Inferior parietal cortex (tissue), 1 donor: ENCODE data around the gene ARHGAP10.
"Not testable (repeated sequence)": the region's sequence is repeated elsewhere in the genome, so short reads cannot be mapped to it uniquely, and the experiment has no call there.

ENCODE experiments used
- DNase-seq: peaks from one replicate; pipeline ENCODE4 v3.0.0-alpha.2; 2016; ENCODE audit errors: extremely low spot score

The ARHGAP10 gene

DNA sequence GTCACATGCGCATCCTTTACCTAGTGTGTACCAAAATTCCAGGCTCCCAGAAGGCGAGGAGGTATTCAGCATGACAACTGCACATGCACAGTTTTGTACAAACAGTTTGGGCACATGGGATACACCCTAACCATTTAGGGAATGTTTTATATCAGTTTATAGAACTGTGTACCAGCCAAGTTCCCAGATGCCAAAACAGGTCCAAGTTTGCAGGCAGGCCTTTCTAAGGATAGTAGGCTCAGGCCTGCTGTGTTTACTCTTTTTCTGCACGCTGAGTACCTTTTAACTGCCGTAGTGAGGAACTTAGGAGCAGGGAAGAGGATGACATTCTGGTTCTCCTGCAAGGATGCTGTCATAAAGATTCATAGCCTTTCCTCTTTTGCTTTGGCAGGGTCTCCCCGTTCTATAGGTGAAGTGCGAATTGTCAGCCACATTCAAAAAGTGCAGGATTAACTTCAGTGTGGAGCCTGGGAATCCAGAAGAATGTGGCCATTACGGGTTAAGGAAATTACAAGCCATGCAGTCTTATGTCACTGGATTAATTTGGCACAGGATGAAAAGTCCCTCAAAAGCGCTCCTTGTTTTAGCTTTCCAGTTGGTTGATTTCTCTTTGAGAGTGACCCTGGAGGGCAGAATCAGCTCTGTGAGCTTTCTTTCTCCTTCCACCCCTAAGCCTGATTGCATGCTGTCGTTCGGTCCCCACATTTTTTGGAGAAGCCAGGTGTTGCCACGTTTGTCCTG, 259.8 kb downstream of the ARHGAP10 start:
- no peak for DNase-seq

DNA sequence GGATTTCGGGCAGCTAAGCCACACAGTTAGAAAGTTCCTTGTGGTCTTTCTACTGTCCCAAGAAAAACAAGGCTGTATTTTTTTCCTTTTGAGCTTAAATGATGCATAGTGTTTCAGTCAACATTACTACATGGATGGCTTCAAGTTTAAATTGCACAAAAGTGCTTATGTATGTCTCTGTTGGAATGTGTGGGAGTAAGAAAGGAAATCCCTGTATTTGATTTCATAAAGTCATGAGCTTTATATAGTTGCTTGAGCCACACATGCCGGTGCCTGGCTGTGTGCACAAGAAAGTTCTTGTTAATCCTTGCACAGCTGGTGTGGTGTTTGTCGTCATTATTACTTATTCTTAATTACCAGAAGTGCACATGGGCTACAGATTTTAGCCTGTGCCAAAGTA, 262.2 kb downstream of the ARHGAP10 start:
- no peak for DNase-seq

- no peak for DNase-seq
Observed at GRCh38 chr4:147994491-147995385, 262.9 kb downstream of the ARHGAP10 start.

- no peak for DNase-seq
Observed at GRCh38 chr4:147996859-147997258, 265.0 kb downstream of the ARHGAP10 start.

GRCh38 chr4:148000038-148000437, 268.1 kb downstream of the ARHGAP10 start:
- not testable (repeated sequence) for DNase-seq

DNA sequence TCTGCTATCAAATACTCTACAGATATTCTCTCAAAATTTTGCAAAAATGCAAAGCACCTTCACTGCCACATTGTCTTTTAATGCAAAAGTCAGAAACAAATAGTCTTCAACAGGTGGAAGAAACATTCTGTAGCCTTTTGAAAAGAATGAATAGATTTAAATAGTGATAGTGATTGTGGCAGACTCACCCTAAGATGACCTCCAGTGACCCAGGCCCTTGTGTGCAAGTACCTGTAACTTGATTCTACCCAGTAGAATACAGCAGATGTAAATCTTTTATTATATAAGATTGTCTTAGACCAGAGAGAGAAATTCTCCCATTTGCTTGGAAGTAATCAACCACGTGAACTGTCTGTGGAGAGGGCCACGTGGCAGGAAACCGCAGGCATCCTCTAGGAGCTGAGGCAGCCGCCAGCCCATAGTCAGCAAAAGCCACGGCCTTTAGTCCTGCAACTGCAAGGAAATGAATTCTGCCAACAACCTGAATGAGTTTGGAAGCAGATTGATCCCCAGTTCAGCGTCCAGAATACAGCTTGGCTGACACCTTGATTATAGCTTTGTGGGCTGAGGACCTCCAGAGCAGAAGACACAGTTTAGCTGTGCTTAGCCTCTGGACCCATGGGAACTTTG, 272.5 kb downstream of the ARHGAP10 start:
- no peak for DNase-seq

DNA sequence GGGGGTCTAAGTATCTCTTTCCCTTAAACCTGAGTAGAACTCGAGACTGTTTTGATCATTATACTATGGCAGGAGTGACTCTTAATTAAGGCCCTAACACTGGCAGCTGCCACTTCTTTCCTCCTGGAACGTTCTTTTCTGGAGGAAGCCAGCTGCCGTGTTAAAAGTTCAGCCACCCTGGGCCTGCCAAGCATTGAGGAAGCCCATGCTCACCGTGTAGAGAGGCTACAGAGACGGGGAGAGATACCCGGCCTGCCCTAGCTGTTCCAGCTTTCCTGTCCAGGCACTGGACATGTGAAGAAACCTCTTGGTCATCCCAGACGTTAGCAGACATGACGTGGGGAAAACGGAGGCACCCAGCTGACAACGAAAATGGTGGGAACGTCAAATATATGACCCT, 274.1 kb downstream of the ARHGAP10 start:
- no peak for DNase-seq

- DNase-seq = no peak
Observed at GRCh38 chr4:148007314-148007760, 275.4 kb downstream of the ARHGAP10 start.

DNA sequence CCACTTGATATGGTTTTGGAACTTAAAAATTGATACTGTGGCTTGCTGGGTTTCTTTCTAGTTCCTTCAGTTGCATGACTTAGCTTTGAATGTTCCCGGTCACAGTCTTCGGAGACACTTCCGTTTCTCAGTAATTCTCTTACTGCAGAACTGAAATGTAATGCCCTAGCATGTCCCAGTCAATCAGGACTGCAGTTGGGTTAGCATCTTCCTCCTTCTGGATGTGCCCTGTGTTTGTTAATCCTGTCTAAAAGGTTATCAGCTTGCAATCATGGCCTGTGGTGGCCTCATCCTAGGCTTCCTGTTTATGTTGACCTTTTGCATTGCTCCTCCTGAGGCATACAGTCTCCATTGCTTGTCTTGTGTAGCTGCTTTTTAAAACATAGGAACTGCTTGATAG, 275.9 kb downstream of the ARHGAP10 start:
- DNase-seq = no peak

- DNase-seq = no peak
Observed at GRCh38 chr4:148015058-148015457, 283.2 kb downstream of the ARHGAP10 start.

DNA sequence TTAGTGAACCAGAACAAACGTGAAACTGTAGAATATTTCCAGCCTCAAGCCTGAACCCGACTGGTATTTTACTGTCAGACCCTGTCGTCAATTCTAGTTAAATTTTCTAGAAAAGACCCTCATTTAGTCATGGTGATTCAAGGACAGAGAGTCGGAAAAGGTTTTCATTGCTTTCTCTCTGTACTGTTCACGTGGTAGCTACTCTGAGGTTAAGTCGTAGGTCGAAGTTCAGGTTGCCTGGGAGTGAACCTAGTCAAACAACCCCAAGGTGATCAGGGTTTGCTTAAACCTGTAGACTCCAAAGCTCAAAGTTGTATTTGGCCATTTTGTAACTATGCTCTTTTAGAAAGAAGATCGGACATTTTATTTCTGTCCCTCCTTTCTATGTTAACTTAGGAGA, 283.6 kb downstream of the ARHGAP10 start:
- DNase-seq = no peak

DNA sequence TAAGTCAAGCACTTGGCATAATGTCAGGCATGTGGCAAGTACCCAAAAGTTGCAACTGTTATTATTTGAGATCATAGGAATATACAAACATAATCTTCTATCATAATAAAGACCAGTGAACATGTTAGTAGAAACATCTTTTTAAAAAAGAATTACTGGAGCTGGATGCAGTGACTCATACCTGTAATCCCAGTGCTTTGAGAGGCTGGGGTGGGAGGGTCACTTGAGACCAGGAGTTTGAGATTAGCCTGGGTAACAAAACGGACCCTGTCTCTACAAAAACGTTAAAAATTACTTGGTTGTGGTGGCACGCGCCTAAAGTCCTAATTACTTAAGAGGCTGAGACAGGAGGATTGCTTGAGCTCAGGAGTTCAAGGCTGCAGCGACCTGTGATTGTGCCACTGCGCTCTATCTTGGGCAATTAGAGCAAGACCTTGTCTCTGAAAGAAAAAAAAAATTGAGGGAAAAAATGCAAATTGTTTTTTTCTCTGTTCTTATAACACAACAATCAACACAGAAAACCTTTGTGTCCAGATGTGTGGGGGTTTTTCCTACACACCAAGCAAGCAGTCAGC, 284.3 kb downstream of the ARHGAP10 start:
- DNase-seq = no peak

DNA sequence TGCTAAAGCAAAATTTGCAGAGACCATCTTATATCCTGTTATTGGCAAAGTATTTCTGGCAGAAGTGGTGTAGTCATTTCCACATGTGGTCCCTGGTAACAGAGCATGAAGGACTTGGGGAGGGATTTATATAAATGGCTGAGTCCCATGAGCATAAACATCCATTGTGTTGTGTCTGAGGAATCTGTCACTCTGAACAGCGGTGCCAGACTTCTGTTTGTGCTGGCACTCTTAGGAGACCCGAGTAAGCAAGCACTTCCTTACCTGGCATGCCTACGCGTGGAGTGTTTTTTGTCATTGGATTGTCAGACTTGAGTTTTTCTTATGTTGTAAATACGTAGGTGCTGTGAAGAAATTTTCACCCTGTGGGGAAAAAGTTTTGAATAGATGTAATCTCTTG, 285.9 kb downstream of the ARHGAP10 start:
- no peak for DNase-seq

DNA sequence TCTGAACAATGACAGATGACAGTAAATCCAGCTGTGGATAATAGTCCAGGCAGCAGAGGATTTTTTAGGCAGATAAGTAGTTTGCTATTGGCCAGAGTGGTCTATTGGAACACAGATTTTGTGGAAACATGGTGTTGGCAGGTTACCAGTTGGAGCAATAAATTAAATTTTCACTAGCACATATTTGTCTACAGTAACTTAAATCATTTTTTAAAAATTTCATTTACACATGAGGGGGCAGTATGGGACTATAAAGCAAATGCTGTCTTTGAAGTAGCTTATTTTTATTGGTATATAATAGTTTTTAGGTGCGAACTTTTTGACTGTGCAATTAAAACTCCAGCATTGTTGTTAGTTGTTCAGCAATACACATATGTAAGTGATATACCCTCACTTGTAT, 289.8 kb downstream of the ARHGAP10 start:
- DNase-seq = no peak

GRCh38 chr4:148022975-148023374, 291.1 kb downstream of the ARHGAP10 start:
- DNase-seq = no peak

- DNase-seq = no peak
Observed at GRCh38 chr4:148023512-148024181, 291.8 kb downstream of the ARHGAP10 start.

DNA sequence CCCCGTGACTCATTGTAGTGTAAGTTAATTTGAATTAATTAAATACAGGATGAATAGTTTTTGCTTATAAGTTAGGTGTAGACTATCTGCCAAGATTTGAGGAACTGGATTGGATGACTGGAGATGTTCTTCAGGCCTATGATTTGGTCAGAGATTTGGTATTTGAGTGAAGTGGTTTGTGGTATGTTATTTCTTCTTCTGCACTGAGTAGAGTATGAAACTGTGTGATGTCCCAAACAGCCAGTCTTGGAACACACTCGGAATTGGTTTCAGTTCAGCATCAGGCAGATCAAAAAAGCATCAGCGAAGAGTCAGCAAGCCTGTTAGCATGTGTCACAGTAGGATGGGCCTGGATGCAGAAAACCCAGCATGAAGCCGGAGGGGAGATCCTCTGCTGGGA, 294.1 kb downstream of the ARHGAP10 start:
- DNase-seq = no peak

- no peak for DNase-seq
Observed at GRCh38 chr4:148027201-148027600, 295.3 kb downstream of the ARHGAP10 start.

GRCh38 chr4:148029781-148030180, 297.9 kb downstream of the ARHGAP10 start:
- DNase-seq = no peak

DNA sequence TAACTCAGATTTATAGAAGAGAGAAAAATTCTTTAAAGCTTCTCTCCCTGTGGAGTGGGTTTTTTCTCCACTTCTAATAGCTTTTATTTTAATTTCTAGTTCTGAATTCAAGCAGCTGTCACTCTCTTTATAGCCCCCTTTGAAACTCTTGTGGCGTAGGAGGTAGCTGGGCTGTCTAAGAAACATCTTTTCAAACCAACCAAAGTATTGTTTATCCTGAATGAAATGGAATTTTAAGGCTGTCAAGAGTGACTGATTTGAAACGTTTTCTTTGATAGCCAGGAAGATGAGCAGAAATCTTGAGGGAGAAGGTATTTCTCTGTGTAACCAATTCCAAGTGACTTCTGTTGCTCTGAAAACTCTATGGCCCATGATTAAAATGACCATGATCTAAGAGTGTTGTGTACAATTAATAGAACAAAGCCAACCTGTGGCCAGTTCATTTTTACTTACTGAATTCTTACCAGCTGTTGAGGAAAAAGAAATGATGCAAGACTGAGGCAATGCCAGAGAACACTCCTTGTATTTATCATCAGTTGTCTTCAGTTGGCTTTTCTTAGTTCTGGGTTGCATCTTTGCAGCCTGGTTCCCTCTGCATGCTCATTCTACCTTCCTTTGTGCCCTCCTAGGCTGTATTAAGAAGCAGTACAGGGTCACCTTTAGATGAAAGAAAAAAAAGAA, 298.4 kb downstream of the ARHGAP10 start:
- no peak for DNase-seq

- DNase-seq = no peak
Observed at GRCh38 chr4:148034813-148035212, 302.9 kb downstream of the ARHGAP10 start.
